Stimulated activated memory B cell treated with anti-CD40 and anti-IgM and Interleukin-4, amounts not matched to agents 10 μg/mL and 1 μg/mL and 100 μg/mL, for 72 hours (primary cell): ENCODE data around the gene TMEM270.
"Not testable (repeated sequence)": the region's sequence is repeated elsewhere in the genome, so short reads cannot be mapped to it uniquely, and the experiment has no call there.

Source experiments
- ATAC-seq: fragments of 150-1000 bp; cut with Tn5 transposase; 2 replicates; pipeline ENCODE4 v1.10.0; 2021
- H3K27ac Mint-ChIP-seq: one replicate; pipeline ENCODE4 v1.8.0; 2022; ENCODE audit warnings: mild to moderate bottlenecking, mixed read lengths
- H3K27me3 Mint-ChIP-seq: one replicate; pipeline ENCODE4 v1.8.0; 2022; ENCODE audit warnings: mixed read lengths
- H3K36me3 Mint-ChIP-seq: one replicate; pipeline ENCODE4 v1.8.0; 2022; ENCODE audit warnings: mixed read lengths
- H3K4me1 Mint-ChIP-seq: one replicate; pipeline ENCODE4 v1.8.0; 2022; ENCODE audit warnings: mixed read lengths
- H3K4me3 Mint-ChIP-seq: one replicate; pipeline ENCODE4 v1.8.0; 2022; ENCODE audit warnings: mild to moderate bottlenecking, moderate library complexity, mixed read lengths
- H3K9me3 Mint-ChIP-seq: one replicate; pipeline ENCODE4 v1.8.0; 2022; ENCODE audit warnings: mixed read lengths

Gene TMEM270

GRCh38 chr7:73860859-73861258 is at the start of gene TMEM270:
Gene TMEM270, plus strand, starts transcription at chr7:73861159. Its CDS starts 36 bp downstream, at chr7:73861195.
- H3K9me3 Mint-ChIP-seq: peaks cover 7% of the 10 kb centered on the region
- no peak within 1 kb of the TSS for H3K27ac Mint-ChIP-seq
- H3K4me3 Mint-ChIP-seq: no peak within 1 kb of the TSS
- peaks cover 3% of the 10 kb centered on the region for H3K4me1 Mint-ChIP-seq
- H3K36me3 Mint-ChIP-seq: no peaks in the 10 kb centered on the region
- ATAC-seq: no peak
- peaks cover 68% of the 10 kb centered on the region for H3K27me3 Mint-ChIP-seq

- ATAC-seq: no peak
- H3K4me1 Mint-ChIP-seq: no peaks in the 10 kb centered on the region
- no peaks in the 10 kb centered on the region for H3K36me3 Mint-ChIP-seq
- H3K27me3 Mint-ChIP-seq: peaks cover 50% of the 10 kb centered on the region
- H3K9me3 Mint-ChIP-seq: no peaks in the 10 kb centered on the region
- H3K27ac Mint-ChIP-seq: no peak overlapping the region
- H3K4me3 Mint-ChIP-seq: no peak overlapping the region
These were observed 49.2 kb upstream of the TMEM270 start for GRCh38 chr7:73811760-73812168.

GRCh38 chr7:73812996-73813395 is 48.0 kb upstream of the TMEM270 start:
- no peaks in the 10 kb centered on the region for H3K4me1 Mint-ChIP-seq

GRCh38 chr7:73815436-73815835 is 45.5 kb upstream of the TMEM270 start:
- no peak overlapping the region for H3K4me3 Mint-ChIP-seq
- H3K27ac Mint-ChIP-seq: no peak overlapping the region
- H3K36me3 Mint-ChIP-seq: no peaks in the 10 kb centered on the region
- no peaks in the 10 kb centered on the region for H3K4me1 Mint-ChIP-seq
- H3K27me3 Mint-ChIP-seq: peaks cover 62% of the 10 kb centered on the region
- ATAC-seq: no peak
- H3K9me3 Mint-ChIP-seq: no peaks in the 10 kb centered on the region

More at GRCh38 chr7:73812996-73813395, 48.0 kb upstream of the TMEM270 start:
- H3K27me3 Mint-ChIP-seq: peaks cover 61% of the 10 kb centered on the region
- H3K9me3 Mint-ChIP-seq: no peaks in the 10 kb centered on the region
- ATAC-seq: no peak
- H3K27ac Mint-ChIP-seq: no peak overlapping the region
- H3K36me3 Mint-ChIP-seq: no peaks in the 10 kb centered on the region
- H3K4me3 Mint-ChIP-seq: no peak overlapping the region

- Mint-ChIP-seq H3K4me3 (no peak overlapping the region), H3K27me3 (peaks cover 59% of the 10 kb centered on the region), H3K9me3 (no peaks in the 10 kb centered on the region), H3K4me1 (no peaks in the 10 kb centered on the region), H3K36me3 (no peaks in the 10 kb centered on the region), H3K27ac (no peak overlapping the region)
- no peak for ATAC-seq
These were observed 43.8 kb upstream of the TMEM270 start for GRCh38 chr7:73817121-73817520.

- no peaks in the 10 kb centered on the region for H3K4me1 Mint-ChIP-seq
- no peak overlapping the region for H3K4me3 Mint-ChIP-seq
- H3K27me3 Mint-ChIP-seq: peaks cover 56% of the 10 kb centered on the region
- no peaks in the 10 kb centered on the region for H3K36me3 Mint-ChIP-seq
- H3K9me3 Mint-ChIP-seq: no peaks in the 10 kb centered on the region
- no peak for ATAC-seq
- H3K27ac Mint-ChIP-seq: no peak overlapping the region
These were observed 40.9 kb upstream of the TMEM270 start for GRCh38 chr7:73820013-73820412.

- peaks cover 47% of the 10 kb centered on the region for H3K27me3 Mint-ChIP-seq
These were observed 39.2 kb upstream of the TMEM270 start for GRCh38 chr7:73821597-73822285.

GRCh38 chr7:73822319-73823173 is 38.4 kb upstream of the TMEM270 start:
- Mint-ChIP-seq H3K27me3 (peaks cover 39% of the 10 kb centered on the region), H3K36me3 (no peaks in the 10 kb centered on the region), H3K27ac (no peak overlapping the region), H3K9me3 (no peaks in the 10 kb centered on the region), H3K4me1 (peaks cover 16% of the 10 kb centered on the region), H3K4me3 (no peak overlapping the region)
- no peak for ATAC-seq

More at GRCh38 chr7:73821597-73822285, 39.2 kb upstream of the TMEM270 start:
- not testable (repeated sequence) for H3K27ac Mint-ChIP-seq, ATAC-seq, H3K4me1 Mint-ChIP-seq, H3K9me3 Mint-ChIP-seq, H3K36me3 Mint-ChIP-seq, H3K4me3 Mint-ChIP-seq

- Mint-ChIP-seq H3K4me1 (peaks cover 23% of the 10 kb centered on the region), H3K27ac (no peak overlapping the region), H3K4me3 (no peak overlapping the region), H3K9me3 (no peaks in the 10 kb centered on the region), H3K36me3 (no peaks in the 10 kb centered on the region), H3K27me3 (peaks cover 36% of the 10 kb centered on the region)
- no peak for ATAC-seq
These were observed 37.7 kb upstream of the TMEM270 start for GRCh38 chr7:73823257-73823656.

GRCh38 chr7:73823873-73824592 is 36.9 kb upstream of the TMEM270 start:
- H3K27me3 Mint-ChIP-seq: peaks cover 36% of the 10 kb centered on the region
- peaks cover 31% of the 10 kb centered on the region for H3K4me1 Mint-ChIP-seq
- no peak for ATAC-seq

GRCh38 chr7:73824986-73825385 is 36.0 kb upstream of the TMEM270 start:
- Mint-ChIP-seq H3K27me3 (peaks cover 38% of the 10 kb centered on the region), H3K9me3 (no peaks in the 10 kb centered on the region), H3K36me3 (no peaks in the 10 kb centered on the region), H3K27ac (no peak overlapping the region), H3K4me1 (peaks cover 32% of the 10 kb centered on the region), H3K4me3 (no peak overlapping the region)
- ATAC-seq: peak; percentile 26

More at GRCh38 chr7:73823873-73824592, 36.9 kb upstream of the TMEM270 start:
- no peaks in the 10 kb centered on the region for H3K9me3 Mint-ChIP-seq
- no peak overlapping the region for H3K4me3 Mint-ChIP-seq
- no peak overlapping the region for H3K27ac Mint-ChIP-seq
- H3K36me3 Mint-ChIP-seq: no peaks in the 10 kb centered on the region

- Mint-ChIP-seq H3K4me1 (peaks cover 32% of the 10 kb centered on the region), H3K27ac (peak overlapping the region; percentile 11), H3K4me3 (no peak overlapping the region), H3K9me3 (no peaks in the 10 kb centered on the region), H3K36me3 (no peaks in the 10 kb centered on the region), H3K27me3 (peaks cover 31% of the 10 kb centered on the region)
- ATAC-seq: no peak
These were observed 33.3 kb upstream of the TMEM270 start for GRCh38 chr7:73827567-73828106.

- peaks cover 32% of the 10 kb centered on the region for H3K4me1 Mint-ChIP-seq
- ATAC-seq: no peak
- no peaks in the 10 kb centered on the region for H3K9me3 Mint-ChIP-seq
- peaks cover 25% of the 10 kb centered on the region for H3K27me3 Mint-ChIP-seq
- no peaks in the 10 kb centered on the region for H3K36me3 Mint-ChIP-seq
- H3K4me3 Mint-ChIP-seq: no peak overlapping the region
- no peak overlapping the region for H3K27ac Mint-ChIP-seq
These were observed 32.7 kb upstream of the TMEM270 start for GRCh38 chr7:73828107-73828803.

- Mint-ChIP-seq H3K9me3 (no peaks in the 10 kb centered on the region), H3K27ac (no peak overlapping the region), H3K27me3 (peaks cover 19% of the 10 kb centered on the region), H3K4me1 (peaks cover 32% of the 10 kb centered on the region), H3K36me3 (no peaks in the 10 kb centered on the region), H3K4me3 (no peak overlapping the region)
- no peak for ATAC-seq
These were observed 32.0 kb upstream of the TMEM270 start for GRCh38 chr7:73828972-73829371.
